OCI-LY7 (cell line): Measurements from ENCODE around the gene HSPA5. TPM values are rescaled to one million over a fixed set of nuclear protein-coding genes. Genes with fewer than 3 reads are reported as not detected.

Source experiments
- BruUV-seq: library from RNA; stranded (reverse); fragments of 400-500 nt; replicated peaks from 2 replicates; lab custom pipeline; 2021; lab: Mats Ljungman, UMichigan
- CTCF ChIA-PET: fragments of 300-600 bp; sonication (Branson Sonifier 250); formaldehyde crosslinking; loops from one replicate; lab custom pipeline; 2022; ENCODE audit warnings: antibody characterized with exemption; ENCODE audit not compliant: unreplicated experiment; lab: Charles Lee
- POLR2A ChIA-PET: fragments of 300-600 bp; sonication (Branson Sonifier 250); formaldehyde crosslinking; loops from one replicate; lab custom pipeline; 2022; ENCODE audit warnings: antibody characterized with exemption; lab: Charles Lee
- DNase-seq: peaks from one replicate; pipeline ENCODE4 v3.0.0-alpha.2; 2015; ENCODE audit warnings: low spot score
- H2AFZ ChIP-seq: fragments of 200-600 bp; sonication (generic), shearing (Covaris generic); 2 replicates; pipeline ENCODE4 v1.6.1; 2014; ENCODE audit warnings: mild to moderate bottlenecking, antibody characterized with exemption, low read length, moderate library complexity
- H3K27ac ChIP-seq: fragments of 200-600 bp; sonication (generic); 2 replicates; pipeline ENCODE4 v1.5.1; 2014; ENCODE audit warnings: mixed run types, low read depth, mild to moderate bottlenecking, moderate library complexity, low read length, inconsistent platforms; ENCODE audit not compliant: poor library complexity, severe bottlenecking
- H3K36me3 ChIP-seq: fragments of 200-600 bp; sonication (generic); 2 replicates; pipeline ENCODE4 v1.6.1; 2014; ENCODE audit warnings: mild to moderate bottlenecking, antibody characterized with exemption, low read length, moderate library complexity, mixed read lengths; ENCODE audit not compliant: insufficient read depth
- H3K4me1 ChIP-seq: fragments of 200-600 bp; sonication (generic); 2 replicates; pipeline ENCODE4 v1.5.1; 2014; ENCODE audit warnings: mild to moderate bottlenecking, low read length; ENCODE audit not compliant: insufficient read depth, poor library complexity, severe bottlenecking
- H3K4me2 ChIP-seq: fragments of 200-600 bp; sonication (generic); 2 replicates; pipeline ENCODE4 v1.6.1; 2014; ENCODE audit warnings: mild to moderate bottlenecking, low read length
- H3K4me3 ChIP-seq: fragments of 200-600 bp; sonication (generic); 2 replicates; pipeline ENCODE4 v1.5.1; 2014; ENCODE audit warnings: mild to moderate bottlenecking, low read depth, low read length; ENCODE audit not compliant: poor library complexity, severe bottlenecking
- H3K79me2 ChIP-seq: fragments of 200-600 bp; sonication (generic); 2 replicates; pipeline ENCODE4 v1.6.1; 2016; ENCODE audit warnings: low read depth, mild to moderate bottlenecking, low read length, moderate library complexity, mixed read lengths; ENCODE audit not compliant: insufficient read depth
- H3K9me2 ChIP-seq: fragments of 200-600 bp; sonication (generic); 2 replicates; pipeline ENCODE4 v1.6.1; 2016; ENCODE audit warnings: mild to moderate bottlenecking, low read length, mixed read lengths; ENCODE audit not compliant: insufficient read depth
- H3K9me3 ChIP-seq: fragments of 200-600 bp; sonication (generic); 2 replicates; pipeline ENCODE4 v1.6.1; 2014; ENCODE audit warnings: mild to moderate bottlenecking, mixed run types, low read length, mixed read lengths
- H4K20me1 ChIP-seq: fragments of 200-600 bp; sonication (generic); 2 replicates; pipeline ENCODE4 v1.6.1; 2014; ENCODE audit warnings: mild to moderate bottlenecking, antibody characterized with exemption, low read length, moderate library complexity, mixed read lengths; ENCODE audit not compliant: insufficient read depth
- EZH2phosphoT487 ChIP-seq: fragments of 200-600 bp; sonication (generic); IDR thresholded peaks from 2 replicates; pipeline ENCODE4 v1.6.1; 2018; ENCODE audit warnings: low read depth, borderline replicate concordance, mild to moderate bottlenecking, mixed run types, antibody characterized with exemption, low read length, moderate library complexity, mixed read lengths
- intact Hi-C: fragments of 100-400 bp; cut with micrococcal nuclease; formaldehyde crosslinking; loops from one replicate; pipeline ENCODE4 v1.10.0; 2022; ENCODE audit not compliant: unreplicated experiment
- total RNA-seq, 2 experiments: library from RNA; depleted of rRNA in 1 of 2; stranded (reverse); fragments of >200 nt in 1 of 2; shearing (Covaris generic) in 1 of 2; gene quantifications; 2 replicates each; pipeline ENCODE4 v1.2.3, GENCODE V29; 2014 to 2022
- TF ChIP-seq, protein P1 (sequence below): fragments of 200-600 bp; sonication (generic); conservative IDR thresholded peaks from 2 replicates; pipeline ENCODE4 v1.5.1; 2014; ENCODE audit warnings: mild to moderate bottlenecking, antibody characterized with exemption, low read length, moderate library complexity, mixed read lengths

HSPA5 gene
- total RNA-seq, 2 experiments from 2014 or later: 52.1 to 150 TPM

DNA sequence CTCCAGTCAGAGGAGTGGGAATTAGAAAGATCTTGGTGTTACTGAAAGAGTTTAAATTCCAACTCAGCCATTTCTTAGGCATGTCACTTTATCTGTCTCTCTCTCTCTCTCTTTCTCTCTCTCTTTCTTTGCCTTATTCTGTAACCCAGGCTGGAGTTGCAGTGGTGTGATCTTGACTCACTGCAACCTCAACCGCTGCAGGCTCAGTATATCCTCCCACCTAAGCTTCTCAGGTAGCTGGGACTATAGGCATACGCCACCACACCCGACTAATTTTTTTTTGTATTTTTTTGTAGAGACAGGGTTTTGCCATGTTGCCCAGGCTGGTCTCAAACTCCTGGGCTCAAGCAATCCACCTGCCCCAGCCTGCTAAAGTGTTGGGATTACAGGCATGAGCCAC, 22.5 kb downstream of the HSPA5 start:
- no TSS peak for BruUV-seq
- H2AFZ ChIP-seq: no peak overlapping the region
- intact Hi-C loops: no loop called here
- H3K27ac ChIP-seq: no peak overlapping the region
- no peak overlapping the region for H3K4me2 ChIP-seq
- H3K4me1 ChIP-seq: no peaks in the 10 kb centered on the region
- no peaks in the 10 kb centered on the region for H3K9me3 ChIP-seq
- H3K4me3 ChIP-seq: no peak overlapping the region
- TF ChIP-seq EZH2phosphoT487: no peak
- TF ChIP-seq, protein P1, sequence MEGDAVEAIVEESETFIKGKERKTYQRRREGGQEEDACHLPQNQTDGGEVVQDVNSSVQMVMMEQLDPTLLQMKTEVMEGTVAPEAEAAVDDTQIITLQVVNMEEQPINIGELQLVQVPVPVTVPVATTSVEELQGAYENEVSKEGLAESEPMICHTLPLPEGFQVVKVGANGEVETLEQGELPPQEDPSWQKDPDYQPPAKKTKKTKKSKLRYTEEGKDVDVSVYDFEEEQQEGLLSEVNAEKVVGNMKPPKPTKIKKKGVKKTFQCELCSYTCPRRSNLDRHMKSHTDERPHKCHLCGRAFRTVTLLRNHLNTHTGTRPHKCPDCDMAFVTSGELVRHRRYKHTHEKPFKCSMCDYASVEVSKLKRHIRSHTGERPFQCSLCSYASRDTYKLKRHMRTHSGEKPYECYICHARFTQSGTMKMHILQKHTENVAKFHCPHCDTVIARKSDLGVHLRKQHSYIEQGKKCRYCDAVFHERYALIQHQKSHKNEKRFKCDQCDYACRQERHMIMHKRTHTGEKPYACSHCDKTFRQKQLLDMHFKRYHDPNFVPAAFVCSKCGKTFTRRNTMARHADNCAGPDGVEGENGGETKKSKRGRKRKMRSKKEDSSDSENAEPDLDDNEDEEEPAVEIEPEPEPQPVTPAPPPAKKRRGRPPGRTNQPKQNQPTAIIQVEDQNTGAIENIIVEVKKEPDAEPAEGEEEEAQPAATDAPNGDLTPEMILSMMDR: no peak
- no peaks in the 10 kb centered on the region for H3K9me2 ChIP-seq
- H3K36me3 ChIP-seq: peaks cover 67% of the 10 kb centered on the region
- ChIA-PET POLR2A (interaction anchor here (0.6 kb wide), 1 partner anchor 61 kb away, joined by 4 read pairs; no protein-coding TSS in a partner anchor), CTCF (no interaction called here)
- H4K20me1 ChIP-seq: no peaks in the 10 kb centered on the region
- DNase-seq: no peak
- no peaks in the 10 kb centered on the region for H3K79me2 ChIP-seq

DNA sequence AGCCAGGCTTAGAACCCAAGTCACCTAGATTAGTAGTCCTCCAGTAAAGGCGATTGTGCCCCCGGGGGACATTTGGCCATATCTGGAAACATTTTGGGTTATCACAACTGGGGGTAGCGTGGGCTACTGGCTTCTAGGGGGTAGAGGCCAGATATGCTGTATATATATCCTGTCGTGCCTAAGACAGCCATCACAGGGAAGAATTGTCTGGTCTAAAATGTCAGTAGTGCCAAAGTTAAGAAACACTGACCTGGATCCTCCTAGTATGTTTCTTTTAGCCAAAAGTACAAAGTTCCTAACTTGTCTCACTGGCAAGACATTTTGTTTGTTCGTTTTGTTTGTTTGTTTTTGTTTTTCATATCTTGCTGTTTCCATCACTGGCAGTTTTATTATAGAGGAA, 27.0 kb downstream of the HSPA5 start:
- H3K27ac ChIP-seq: no peak overlapping the region
- no peak for DNase-seq
- intact Hi-C loops: no loop called here
- H4K20me1 ChIP-seq: no peaks in the 10 kb centered on the region
- CTCF ChIA-PET: no interaction called here
- no peaks in the 10 kb centered on the region for H3K4me1 ChIP-seq
- POLR2A ChIA-PET: no interaction called here
- TF ChIP-seq, protein P1: no peak
- TF ChIP-seq EZH2phosphoT487: no peak
- H3K4me2 ChIP-seq: no peak overlapping the region
- H3K9me3 ChIP-seq: no peaks in the 10 kb centered on the region
- H3K9me2 ChIP-seq: no peaks in the 10 kb centered on the region
- H3K36me3 ChIP-seq: peaks cover 57% of the 10 kb centered on the region
- H3K4me3 ChIP-seq: no peak overlapping the region
- H3K79me2 ChIP-seq: no peaks in the 10 kb centered on the region
- no peak overlapping the region for H2AFZ ChIP-seq
- BruUV-seq: no TSS peak

DNA sequence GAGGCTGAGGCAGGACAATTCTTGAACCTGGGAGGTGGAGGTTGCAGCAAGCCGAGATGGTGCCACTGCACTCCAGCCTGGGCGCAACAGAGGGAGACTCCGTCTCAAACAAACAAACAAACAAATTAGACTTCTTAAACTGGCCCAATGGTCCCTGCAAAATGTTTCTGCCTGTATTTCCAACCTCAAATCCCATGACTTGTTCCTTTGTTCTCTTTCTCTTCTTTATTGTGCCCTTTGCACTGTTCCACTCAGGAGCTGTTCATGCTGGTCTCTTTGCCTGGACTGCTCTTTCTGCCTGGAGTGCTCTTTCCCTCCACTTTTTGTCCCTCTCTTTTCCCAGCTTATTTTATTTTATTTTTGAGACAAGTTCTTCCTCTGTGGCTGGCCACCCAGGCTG, 36.7 kb downstream of the HSPA5 start:
- Histone ChIP-seq H3K4me3 (no peak overlapping the region), H3K79me2 (peaks cover 9% of the 10 kb centered on the region), H4K20me1 (no peaks in the 10 kb centered on the region), H3K4me1 (peaks cover 12% of the 10 kb centered on the region), H3K36me3 (peaks cover 55% of the 10 kb centered on the region), H3K9me3 (no peaks in the 10 kb centered on the region), H3K4me2 (no peak overlapping the region), H3K9me2 (no peaks in the 10 kb centered on the region), H2AFZ (no peak overlapping the region), H3K27ac (no peak overlapping the region)
- POLR2A ChIA-PET: interaction anchor here (1.1 to 1.5 kb wide), 2 partner anchors 10 to 37 kb away, joined by 4 read pairs; partner anchors contain the start of gene HSPA5
- no TSS peak for BruUV-seq
- TF ChIP-seq EZH2phosphoT487: no peak
- TF ChIP-seq, protein P1: no peak
- no peak for DNase-seq
- intact Hi-C loops: no loop called here
- CTCF ChIA-PET: no interaction called here
